Body of pancreas (tissue), 4 donors: ENCODE results near the gene UBXN4.

Experiments used
- POLR2A ChIP-seq, 3 donors: fragments of 450-650 bp; IDR thresholded peaks; one replicate each; pipeline ENCODE4 v1.6.1; 2016; ENCODE audit warnings: antibody characterized with exemption in 3 of 3, mild to moderate bottlenecking in 2 of 3
- TF ChIP-seq, protein P1 (sequence below), 7 experiments: fragments of 450-650 bp in 4 of 7; fragments of 200-600 bp in 3 of 7; sonication (generic) in 3 of 7; IDR thresholded peaks; one replicate each; pipeline ENCODE4 v1.5.1; 2016 to 2019; ENCODE audit warnings: antibody characterized with exemption in 7 of 7

DNA sequence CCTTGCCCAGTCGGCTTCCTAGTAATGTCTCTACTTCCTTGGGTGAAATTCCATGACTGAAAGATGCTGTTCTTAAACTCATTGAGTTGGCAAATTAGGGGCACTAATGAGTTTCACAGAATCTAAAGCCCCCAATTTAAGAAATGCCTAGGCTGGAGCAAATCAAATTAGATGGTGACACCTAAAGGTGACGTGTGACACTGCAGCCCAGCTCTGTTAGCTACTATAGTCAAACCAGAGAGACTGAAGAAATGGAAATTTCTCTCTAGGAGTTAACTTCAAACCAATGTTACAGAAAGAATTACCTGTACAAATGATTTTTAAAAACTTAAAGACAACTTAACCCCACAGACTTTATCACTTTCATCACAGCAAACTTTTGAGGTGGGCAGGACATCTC is 58.1 kb downstream of the UBXN4 start:
- TF ChIP-seq, protein P1, sequence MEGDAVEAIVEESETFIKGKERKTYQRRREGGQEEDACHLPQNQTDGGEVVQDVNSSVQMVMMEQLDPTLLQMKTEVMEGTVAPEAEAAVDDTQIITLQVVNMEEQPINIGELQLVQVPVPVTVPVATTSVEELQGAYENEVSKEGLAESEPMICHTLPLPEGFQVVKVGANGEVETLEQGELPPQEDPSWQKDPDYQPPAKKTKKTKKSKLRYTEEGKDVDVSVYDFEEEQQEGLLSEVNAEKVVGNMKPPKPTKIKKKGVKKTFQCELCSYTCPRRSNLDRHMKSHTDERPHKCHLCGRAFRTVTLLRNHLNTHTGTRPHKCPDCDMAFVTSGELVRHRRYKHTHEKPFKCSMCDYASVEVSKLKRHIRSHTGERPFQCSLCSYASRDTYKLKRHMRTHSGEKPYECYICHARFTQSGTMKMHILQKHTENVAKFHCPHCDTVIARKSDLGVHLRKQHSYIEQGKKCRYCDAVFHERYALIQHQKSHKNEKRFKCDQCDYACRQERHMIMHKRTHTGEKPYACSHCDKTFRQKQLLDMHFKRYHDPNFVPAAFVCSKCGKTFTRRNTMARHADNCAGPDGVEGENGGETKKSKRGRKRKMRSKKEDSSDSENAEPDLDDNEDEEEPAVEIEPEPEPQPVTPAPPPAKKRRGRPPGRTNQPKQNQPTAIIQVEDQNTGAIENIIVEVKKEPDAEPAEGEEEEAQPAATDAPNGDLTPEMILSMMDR (IDR thresholded peaks at IDR 0.05): no peak
- no peak for TF ChIP-seq POLR2A (IDR thresholded peaks at IDR 0.05)
